CD4-positive, alpha-beta T cell treated with Interleukin-6 at 100 ng/mL for 8 hours (primary cell): ENCODE measurements around the gene TEAD1.

Experiments
- DNase-seq: peaks from one replicate; pipeline ENCODE4 v3.0.0-alpha.2; 2020; ENCODE audit warnings: mixed read lengths, low spot score

Gene TEAD1

GRCh38 chr11:12666915-12667314 is 7.3 kb upstream of the TEAD1 start:
- DNase-seq: no peak

- no peak for DNase-seq
Observed at GRCh38 chr11:12667646-12668045, 6.6 kb upstream of the TEAD1 start.

- no peak for DNase-seq
Observed at GRCh38 chr11:12668166-12668565, 6.1 kb upstream of the TEAD1 start.

GRCh38 chr11:12669930-12670329 is 4.3 kb upstream of the TEAD1 start:
- DNase-seq: no peak

- no peak for DNase-seq
Observed at GRCh38 chr11:12671370-12671769, 2.9 kb upstream of the TEAD1 start.

GRCh38 chr11:12673601-12673923 is 659 bp upstream of the TEAD1 start:
- DNase-seq: no peak

- no peak for DNase-seq
Observed at GRCh38 chr11:12674571-12674935, 332 bp downstream of the TEAD1 start.

- DNase-seq: no peak
Observed at GRCh38 chr11:12674936-12675696, 895 bp downstream of the TEAD1 start.

- DNase-seq: no peak
Observed at GRCh38 chr11:12675951-12676711, 1.9 kb downstream of the TEAD1 start.

- no peak for DNase-seq
Observed at GRCh38 chr11:12677131-12677530, 2.9 kb downstream of the TEAD1 start.

- DNase-seq: no peak
Observed at GRCh38 chr11:12678092-12678491, 3.9 kb downstream of the TEAD1 start.

GRCh38 chr11:12678991-12679390 is 4.8 kb downstream of the TEAD1 start:
- no peak for DNase-seq

GRCh38 chr11:12679471-12679870 is 5.2 kb downstream of the TEAD1 start:
- no peak for DNase-seq

- no peak for DNase-seq
Observed at GRCh38 chr11:12680246-12680939, 6.2 kb downstream of the TEAD1 start.

GRCh38 chr11:12680940-12681258 is 6.7 kb downstream of the TEAD1 start:
- no peak for DNase-seq

GRCh38 chr11:12681466-12681865 is 7.2 kb downstream of the TEAD1 start:
- no peak for DNase-seq

GRCh38 chr11:12682288-12682687 is 8.1 kb downstream of the TEAD1 start:
- no peak for DNase-seq

GRCh38 chr11:12682737-12683500 is 8.7 kb downstream of the TEAD1 start:
- DNase-seq: no peak

- no peak for DNase-seq
Observed at GRCh38 chr11:12683874-12684273, 9.7 kb downstream of the TEAD1 start.

GRCh38 chr11:12684315-12684714 is 10.1 kb downstream of the TEAD1 start:
- DNase-seq: no peak

- no peak for DNase-seq
Observed at GRCh38 chr11:12684816-12685215, 10.6 kb downstream of the TEAD1 start.

GRCh38 chr11:12685229-12685628 is 11.0 kb downstream of the TEAD1 start:
- DNase-seq: no peak
